HCT116 (cell line): ENCODE measurements around the gene EVX2. TPM values are rescaled to one million over a fixed set of nuclear protein-coding genes. Genes with fewer than 3 reads are reported as not detected.

Experiments
- ATAC-seq: fragments of 200-7000 bp; cut with Tn5 transposase; 2 replicates; pipeline ENCODE4 v1.9.1; 2020; ENCODE audit warnings: mild to moderate bottlenecking, moderate library complexity
- BruUV-seq: library from RNA; stranded (reverse); fragments of 400-500 nt; replicated peaks from 2 replicates; lab custom pipeline; 2021; lab: Mats Ljungman, UMichigan
- CTCF ChIA-PET: fragments of 300-600 bp; sonication (Branson Sonifier 250); formaldehyde crosslinking; loops from one replicate; lab custom pipeline; 2021; ENCODE audit warnings: antibody characterized with exemption; lab: Charles Lee
- POLR2A ChIA-PET: fragments of 300-600, 350-600 bp; sonication (Branson Sonifier 250); formaldehyde crosslinking; loops from one replicate; lab custom pipeline; 2021; ENCODE audit warnings: antibody characterized with exemption; lab: Charles Lee
- RAD21 ChIA-PET, 2 experiments: fragments of 300-600 bp; sonication (Branson Sonifier 250); formaldehyde crosslinking; loops; one replicate each; lab custom pipeline; 2023; ENCODE audit warnings: low total read pairs in 2 of 2; ENCODE audit not compliant: uncharacterized antibody in 2 of 2, unreplicated experiment in 2 of 2, low non-redundant PET in 1 of 2; lab: Charles Lee
- DNase-seq: peaks from one replicate; pipeline ENCODE4 v3.0.0-alpha.2; 2010; ENCODE audit warnings: low read depth, low spot score
- H2AFZ ChIP-seq: fragments of 200-600 bp; shearing (Covaris generic), sonication (generic); 2 replicates; pipeline ENCODE4 v1.6.1; 2017; ENCODE audit warnings: low read depth, mixed run types, mixed read lengths, antibody characterized with exemption, low read length; ENCODE audit not compliant: poor library complexity, severe bottlenecking
- H3K27ac ChIP-seq: 2 replicates; pipeline ENCODE4 v1.5.1; 2012; ENCODE audit warnings: low read depth, low read length
- H3K27me3 ChIP-seq: fragments of 200-600 bp; sonication (generic); 2 replicates; pipeline ENCODE4 v1.6.1; 2016; ENCODE audit warnings: mixed run types, low read length, mixed read lengths; ENCODE audit not compliant: insufficient read depth
- H3K36me3 ChIP-seq, 2 experiments: fragments of 200-500 bp in 1 of 2; fragments of 200-600 bp in 1 of 2; sonication (Bioruptor generic) in 1 of 2; sonication (generic) in 1 of 2; 2 replicates each; pipeline versions ENCODE4 v1.5.1 to v1.6.1; 2014 to 2016; ENCODE audit warnings: low read length in 2 of 2, inconsistent platforms in 1 of 2, mixed read lengths in 1 of 2, mixed run types in 1 of 2; ENCODE audit not compliant: insufficient read depth in 2 of 2, control insufficient read depth in 1 of 2
- H3K4me1 ChIP-seq, 2 experiments: fragments of 200-600 bp in 1 of 2; sonication (generic) in 1 of 2; 2 replicates each; pipeline versions ENCODE4 v1.5.1 to v1.6.1; 2012 to 2017; ENCODE audit warnings: low read length in 2 of 2, inconsistent platforms in 1 of 2, mild to moderate bottlenecking in 1 of 2, mixed read lengths in 1 of 2, mixed run types in 1 of 2, moderate library complexity in 1 of 2; ENCODE audit not compliant: insufficient read depth in 2 of 2, control insufficient read depth in 1 of 2
- H3K4me2 ChIP-seq: fragments of 200-600 bp; sonication (generic); 2 replicates; pipeline ENCODE4 v1.6.1; 2017; ENCODE audit warnings: mixed run types, low read length, mixed read lengths
- H3K4me3 ChIP-seq, 2 experiments: fragments of 200-600 bp in 1 of 2; sonication (generic) in 1 of 2; replicated peaks in 1 of 2; 2 replicates each; pipeline ENCODE4 v1.5.1; 2011 to 2016; ENCODE audit warnings: low read length in 2 of 2, control low read depth in 1 of 2, low read depth in 1 of 2, mild to moderate bottlenecking in 1 of 2, mixed read lengths in 1 of 2, mixed run types in 1 of 2
- H3K79me2 ChIP-seq: fragments of 200-600 bp; sonication (generic); 2 replicates; pipeline ENCODE4 v1.6.1; 2017; ENCODE audit warnings: mild to moderate bottlenecking, mixed run types, low read length, moderate library complexity, mixed read lengths; ENCODE audit not compliant: insufficient read depth
- H3K9ac ChIP-seq: fragments of 200-600 bp; sonication (generic); 2 replicates; pipeline ENCODE4 v1.6.1; 2016; ENCODE audit warnings: low read length, mixed read lengths
- H3K9me2 ChIP-seq: fragments of 200-600 bp; sonication (generic), shearing (Covaris generic); 2 replicates; pipeline ENCODE4 v1.6.1; 2017; ENCODE audit warnings: mixed run types, mild to moderate bottlenecking, moderate library complexity; ENCODE audit not compliant: insufficient read depth
- H3K9me3 ChIP-seq, 2 experiments: fragments of 200-500 bp in 1 of 2; fragments of 200-600 bp in 1 of 2; sonication (Bioruptor generic) in 1 of 2; sonication (generic) in 1 of 2; 2 replicates each; pipeline ENCODE4 v1.6.1; 2014 to 2017; ENCODE audit warnings: low read length in 2 of 2, mixed read lengths in 2 of 2, inconsistent platforms in 1 of 2, low read depth in 1 of 2, mild to moderate bottlenecking in 1 of 2, mixed run types in 1 of 2, moderate library complexity in 1 of 2; ENCODE audit not compliant: control insufficient read depth in 1 of 2, insufficient read depth in 1 of 2
- H4K20me1 ChIP-seq: fragments of 200-600 bp; sonication (generic), shearing (Covaris generic); 2 replicates; pipeline ENCODE4 v1.6.1; 2017; ENCODE audit warnings: mixed run types, mild to moderate bottlenecking, moderate library complexity; ENCODE audit not compliant: insufficient read depth
- CBX3 ChIP-seq: IDR thresholded peaks from 2 replicates; pipeline ENCODE4 v1.6.1; 2012; ENCODE audit warnings: low read depth
- CEBPB ChIP-seq: IDR thresholded peaks from 2 replicates; pipeline ENCODE4 v1.6.1; 2012; ENCODE audit warnings: low read depth
- EGR1 ChIP-seq: IDR thresholded peaks from 2 replicates; pipeline ENCODE4 v1.6.1; 2012; ENCODE audit warnings: low read depth
- JUND ChIP-seq: IDR thresholded peaks from 2 replicates; pipeline ENCODE4 v1.6.1; 2012
- MAX ChIP-seq: IDR thresholded peaks from 2 replicates; pipeline ENCODE4 v1.6.1; 2012
- POLR2A ChIP-seq: IDR thresholded peaks from 2 replicates; pipeline ENCODE4 v1.7.0; 2011; ENCODE audit warnings: borderline replicate concordance; ENCODE audit not compliant: insufficient read depth, insufficient read length; ENCODE audit errors: extremely low read depth
- SIN3A ChIP-seq: IDR thresholded peaks from 2 replicates; pipeline ENCODE4 v1.6.1; 2012; ENCODE audit warnings: low read depth
- TCF7L2 ChIP-seq: IDR thresholded peaks from 2 replicates; pipeline ENCODE4 v1.7.0; 2011; ENCODE audit warnings: borderline replicate concordance, inconsistent platforms; ENCODE audit not compliant: insufficient read depth, insufficient read length; ENCODE audit errors: extremely low read depth
- intact Hi-C: fragments of 100-400 bp; cut with micrococcal nuclease; formaldehyde crosslinking; loops from 2 replicates; pipeline ENCODE4 v1.10.0; 2022
- total RNA-seq: library from RNA; stranded (reverse); gene quantifications from one replicate; pipeline ENCODE4 v1.2.1, GENCODE V29; 2021; ENCODE audit not compliant: unreplicated experiment
- TF ChIP-seq, protein P1 (sequence below): IDR thresholded peaks from 2 replicates; pipeline ENCODE4 v1.6.1; 2012; ENCODE audit warnings: low read depth

Gene EVX2
- total RNA-seq, 1 experiment from 2014 or later: not detected

GRCh38 chr2:176117162-176117822 is 33.5 kb upstream of the EVX2 start:
- Histone ChIP-seq H3K9me3 (no peaks in the 10 kb centered on the region), H3K4me2 (no peak overlapping the region), H4K20me1 (no peaks in the 10 kb centered on the region), H3K27me3 (no peaks in the 10 kb centered on the region), H2AFZ (no peak overlapping the region), H3K27ac (no peak overlapping the region), H3K79me2 (no peaks in the 10 kb centered on the region), H3K9ac (no peak overlapping the region), H3K4me3 (no peak overlapping the region), H3K36me3 (no peaks in the 10 kb centered on the region), H3K4me1 (peaks cover 0 to 5% of the 10 kb centered on the region in 2 experiments; a peak in 1 of 4 replicates), H3K9me2 (no peaks in the 10 kb centered on the region)
- no TSS peak for BruUV-seq
- TF ChIP-seq, protein P1, sequence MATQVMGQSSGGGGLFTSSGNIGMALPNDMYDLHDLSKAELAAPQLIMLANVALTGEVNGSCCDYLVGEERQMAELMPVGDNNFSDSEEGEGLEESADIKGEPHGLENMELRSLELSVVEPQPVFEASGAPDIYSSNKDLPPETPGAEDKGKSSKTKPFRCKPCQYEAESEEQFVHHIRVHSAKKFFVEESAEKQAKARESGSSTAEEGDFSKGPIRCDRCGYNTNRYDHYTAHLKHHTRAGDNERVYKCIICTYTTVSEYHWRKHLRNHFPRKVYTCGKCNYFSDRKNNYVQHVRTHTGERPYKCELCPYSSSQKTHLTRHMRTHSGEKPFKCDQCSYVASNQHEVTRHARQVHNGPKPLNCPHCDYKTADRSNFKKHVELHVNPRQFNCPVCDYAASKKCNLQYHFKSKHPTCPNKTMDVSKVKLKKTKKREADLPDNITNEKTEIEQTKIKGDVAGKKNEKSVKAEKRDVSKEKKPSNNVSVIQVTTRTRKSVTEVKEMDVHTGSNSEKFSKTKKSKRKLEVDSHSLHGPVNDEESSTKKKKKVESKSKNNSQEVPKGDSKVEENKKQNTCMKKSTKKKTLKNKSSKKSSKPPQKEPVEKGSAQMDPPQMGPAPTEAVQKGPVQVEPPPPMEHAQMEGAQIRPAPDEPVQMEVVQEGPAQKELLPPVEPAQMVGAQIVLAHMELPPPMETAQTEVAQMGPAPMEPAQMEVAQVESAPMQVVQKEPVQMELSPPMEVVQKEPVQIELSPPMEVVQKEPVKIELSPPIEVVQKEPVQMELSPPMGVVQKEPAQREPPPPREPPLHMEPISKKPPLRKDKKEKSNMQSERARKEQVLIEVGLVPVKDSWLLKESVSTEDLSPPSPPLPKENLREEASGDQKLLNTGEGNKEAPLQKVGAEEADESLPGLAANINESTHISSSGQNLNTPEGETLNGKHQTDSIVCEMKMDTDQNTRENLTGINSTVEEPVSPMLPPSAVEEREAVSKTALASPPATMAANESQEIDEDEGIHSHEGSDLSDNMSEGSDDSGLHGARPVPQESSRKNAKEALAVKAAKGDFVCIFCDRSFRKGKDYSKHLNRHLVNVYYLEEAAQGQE: no peak
- TF ChIP-seq POLR2A: no peak
- TF ChIP-seq JUND: no peak
- no peak for TF ChIP-seq CEBPB
- TF ChIP-seq MAX: no peak
- TF ChIP-seq CBX3: no peak
- TF ChIP-seq TCF7L2: no peak
- no peak for TF ChIP-seq SIN3A
- no peak for TF ChIP-seq EGR1
- DNase-seq: no peak
- ChIA-PET RAD21 (no interaction called here), POLR2A (no interaction called here), CTCF (no interaction called here)
- no peak for ATAC-seq
- intact Hi-C loops: no loop called here
